Lung (tissue), 12 donors: ENCODE results near the gene ATP8A1. TPM values are rescaled to one million over a fixed set of nuclear protein-coding genes. Genes with fewer than 3 reads are reported as not detected.

Experiments
- ATAC-seq: fragments of 200-7000 bp; cut with Tn5 transposase; one replicate; pipeline ENCODE4 v1.9.1; 2020; ENCODE audit warnings: moderate number of reproducible peaks; ENCODE audit not compliant: insufficient read depth, low FRiP score
- DNase-seq, 3 donors: peaks; one replicate each; pipeline ENCODE4 v3.0.0-alpha.2; 2013 to 2017
- H3K27ac ChIP-seq, 2 donors: one replicate each; pipeline ENCODE4 v1.5.1; 2013; ENCODE audit warnings: mild to moderate bottlenecking in 2 of 2, moderate library complexity in 2 of 2, control low read depth in 1 of 2, inconsistent platforms in 1 of 2, low read depth in 1 of 2, low read length in 1 of 2
- H3K27me3 ChIP-seq, 3 donors: one replicate each; pipeline ENCODE4 v1.5.1; 2013; ENCODE audit warnings: low read length in 2 of 3; ENCODE audit not compliant: control insufficient read depth in 3 of 3, insufficient read depth in 3 of 3
- H3K36me3 ChIP-seq, 4 donors: one replicate each; pipeline ENCODE4 v1.5.1; 2013; ENCODE audit warnings: low read length in 4 of 4, mild to moderate bottlenecking in 1 of 4, moderate library complexity in 1 of 4; ENCODE audit not compliant: control insufficient read depth in 4 of 4, insufficient read depth in 4 of 4
- H3K4me1 ChIP-seq, 5 donors: one replicate each; pipeline ENCODE4 v1.5.1; 2013; ENCODE audit warnings: low read length in 5 of 5, mild to moderate bottlenecking in 2 of 5, moderate library complexity in 1 of 5; ENCODE audit not compliant: control insufficient read depth in 5 of 5, insufficient read depth in 5 of 5
- H3K4me3 ChIP-seq: one replicate; pipeline ENCODE4 v1.5.1; 2013; ENCODE audit warnings: mild to moderate bottlenecking, control low read depth, moderate library complexity
- H3K9ac ChIP-seq, 2 donors: one replicate each; pipeline ENCODE4 v1.5.1; 2013; ENCODE audit warnings: low read length in 2 of 2, control low read depth in 1 of 2; ENCODE audit not compliant: insufficient read depth in 1 of 2
- H3K9me3 ChIP-seq, 4 donors: one replicate each; pipeline ENCODE4 v1.5.1; 2013; ENCODE audit warnings: low read length in 3 of 4, mild to moderate bottlenecking in 1 of 4, moderate library complexity in 1 of 4; ENCODE audit not compliant: control insufficient read depth in 4 of 4, insufficient read depth in 3 of 4
- WGBS, 2 donors: extraction: QIAGEN DNeasy Blood & Tissue Kit; methylation state at CpG; one replicate each; pipeline ENCODE4 v1.1.7; 2013; 5-methylcytosine and 5-hydroxymethylcytosine counted together
- polyA plus RNA-seq, 2 donors: library from polyadenylated mRNA; stranded (reverse); fragments of 200-250 nt; gene quantifications; one replicate each; pipeline ENCODE4 v1.2.1, GENCODE V29; 2013
- total RNA-seq, 2 donors: library from RNA; depleted of rRNA in 1 of 2; stranded (reverse); fragments of >200 nt in 1 of 2; gene quantifications; one replicate each; pipeline ENCODE4 v1.2.1, GENCODE V29; 2014 to 2021
- TF ChIP-seq, protein P1 (sequence below): IDR thresholded peaks from 2 replicates; pipeline ENCODE4 v1.5.1; 2012; ENCODE audit warnings: mild to moderate bottlenecking; ENCODE audit errors: control extremely low read depth, extremely low read depth
- donor health status: control.
- donor health status: control.
- donor health status: Bipolar disorder and iron deficiency.
- donor health status: healthy.
- donor health status: DM: yes; HTN: yes; CAD: no.

The ATP8A1 gene
- total and polyA plus RNA-seq, 4 donors: 13.8 to 297 (median 48.9) TPM

DNA sequence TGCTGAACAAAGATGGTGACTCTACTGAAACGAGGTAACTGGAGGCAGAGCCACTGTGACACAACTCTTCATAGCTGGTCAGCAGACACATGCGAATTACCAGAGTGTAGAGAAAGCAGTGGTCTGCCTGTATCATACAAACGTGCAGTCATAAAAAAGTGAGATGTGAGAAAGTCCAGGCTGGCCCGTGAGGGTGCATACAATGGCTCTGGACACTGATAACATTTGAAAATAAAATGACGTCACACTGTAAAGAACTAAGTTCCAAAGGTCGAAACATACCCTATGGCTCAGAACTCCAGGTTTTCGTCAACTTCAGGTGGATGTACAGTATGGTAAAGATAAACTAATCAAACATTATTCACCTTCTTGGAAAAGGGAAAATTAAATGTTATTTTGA is 163.9 kb downstream of the ATP8A1 start:
- Histone ChIP-seq H3K9ac (no peak overlapping the region), H3K4me3 (no peak overlapping the region), H3K4me1 (peaks cover 0 to 5% (median 0%) of the 10 kb centered on the region in 5 donors), H3K27ac (no peak overlapping the region), H3K9me3 (no peaks in the 10 kb centered on the region), H3K36me3 (peaks cover 0 to 2% (median under 1%) of the 10 kb centered on the region in 4 donors), H3K27me3 (no peaks in the 10 kb centered on the region)
- ATAC-seq (no peak), DNase-seq (peak in 1 of 3 donors; percentile 18)
- WGBS, 2 donors: 81 to 85% methylated on average over 7 of the region's 7 CpGs
- TF ChIP-seq, protein P1, sequence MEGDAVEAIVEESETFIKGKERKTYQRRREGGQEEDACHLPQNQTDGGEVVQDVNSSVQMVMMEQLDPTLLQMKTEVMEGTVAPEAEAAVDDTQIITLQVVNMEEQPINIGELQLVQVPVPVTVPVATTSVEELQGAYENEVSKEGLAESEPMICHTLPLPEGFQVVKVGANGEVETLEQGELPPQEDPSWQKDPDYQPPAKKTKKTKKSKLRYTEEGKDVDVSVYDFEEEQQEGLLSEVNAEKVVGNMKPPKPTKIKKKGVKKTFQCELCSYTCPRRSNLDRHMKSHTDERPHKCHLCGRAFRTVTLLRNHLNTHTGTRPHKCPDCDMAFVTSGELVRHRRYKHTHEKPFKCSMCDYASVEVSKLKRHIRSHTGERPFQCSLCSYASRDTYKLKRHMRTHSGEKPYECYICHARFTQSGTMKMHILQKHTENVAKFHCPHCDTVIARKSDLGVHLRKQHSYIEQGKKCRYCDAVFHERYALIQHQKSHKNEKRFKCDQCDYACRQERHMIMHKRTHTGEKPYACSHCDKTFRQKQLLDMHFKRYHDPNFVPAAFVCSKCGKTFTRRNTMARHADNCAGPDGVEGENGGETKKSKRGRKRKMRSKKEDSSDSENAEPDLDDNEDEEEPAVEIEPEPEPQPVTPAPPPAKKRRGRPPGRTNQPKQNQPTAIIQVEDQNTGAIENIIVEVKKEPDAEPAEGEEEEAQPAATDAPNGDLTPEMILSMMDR: no peak

DNA sequence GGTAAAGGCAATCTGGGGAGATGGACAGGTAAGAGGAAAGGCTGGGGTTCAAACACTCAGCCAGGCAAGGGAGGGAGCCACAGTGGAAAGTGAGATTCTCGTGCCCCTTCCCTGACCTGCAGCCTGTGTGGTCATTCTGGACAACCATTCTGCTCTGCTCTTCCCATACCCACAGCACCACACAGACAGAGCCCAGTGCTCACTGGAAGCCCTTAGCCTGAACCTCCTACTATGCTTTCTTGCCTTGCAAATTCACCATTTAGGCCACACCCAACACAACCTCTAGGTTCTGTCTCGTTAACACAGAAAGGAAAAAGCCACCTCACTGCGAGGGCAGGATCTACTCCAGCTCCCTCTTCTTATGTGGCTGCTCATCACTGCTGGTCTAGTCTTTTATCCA is 166.9 kb downstream of the ATP8A1 start:
- TF ChIP-seq, protein P1: no peak
- no peak for ATAC-seq
- no peak overlapping the region for H3K9ac ChIP-seq
- no peaks in the 10 kb centered on the region for H3K9me3 ChIP-seq
- no peak overlapping the region for H3K4me3 ChIP-seq
- no peaks in the 10 kb centered on the region for H3K4me1 ChIP-seq
- H3K36me3 ChIP-seq: no peaks in the 10 kb centered on the region
- 86 to 96% methylated on average over 3 of the region's 3 CpGs for WGBS, 2 donors
- H3K27ac ChIP-seq: no peak overlapping the region
- no peak for DNase-seq
- H3K27me3 ChIP-seq: no peaks in the 10 kb centered on the region

DNA sequence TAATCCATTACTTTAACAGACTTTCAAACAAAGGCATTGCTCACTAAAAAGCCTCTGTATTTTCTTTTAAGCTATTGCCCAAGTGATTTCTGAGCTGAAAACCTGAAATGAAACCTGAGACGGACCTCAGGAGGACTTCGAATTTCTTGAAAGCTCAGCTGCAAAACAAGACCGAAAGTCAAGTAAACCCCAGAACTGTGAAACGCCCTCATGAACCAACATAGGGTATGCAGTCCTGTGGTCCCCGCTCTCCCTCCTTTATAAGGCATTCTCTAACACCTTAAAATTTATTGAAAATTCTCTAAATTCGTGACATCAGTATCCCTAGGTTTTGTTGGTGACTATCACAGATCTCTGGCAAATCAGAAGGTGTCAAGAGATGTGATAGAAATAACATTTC is 167.8 kb downstream of the ATP8A1 start:
- no peak for DNase-seq

More for the DNA sequence above, 167.8 kb downstream of the ATP8A1 start:
- H3K27me3 ChIP-seq: no peaks in the 10 kb centered on the region
- WGBS, 2 donors: 88% methylated on average over 6 of the region's 6 CpGs
- TF ChIP-seq, protein P1: no peak
- H3K4me3 ChIP-seq: no peak overlapping the region
- no peaks in the 10 kb centered on the region for H3K9me3 ChIP-seq
- no peaks in the 10 kb centered on the region for H3K4me1 ChIP-seq
- H3K9ac ChIP-seq: no peak overlapping the region
- no peaks in the 10 kb centered on the region for H3K36me3 ChIP-seq
- H3K27ac ChIP-seq: no peak overlapping the region
- ATAC-seq: no peak
